GM19395 (cell line): Measurements from ENCODE around the gene IFT43.

Source experiments
- ATAC-seq: cut with Tn5 transposase; IDR thresholded peaks from one replicate; pipeline ENCODE4 v1.9.1; 2021; ENCODE audit warnings: mild to moderate bottlenecking, moderate library complexity; ENCODE audit not compliant: unreplicated experiment

Gene IFT43

DNA sequence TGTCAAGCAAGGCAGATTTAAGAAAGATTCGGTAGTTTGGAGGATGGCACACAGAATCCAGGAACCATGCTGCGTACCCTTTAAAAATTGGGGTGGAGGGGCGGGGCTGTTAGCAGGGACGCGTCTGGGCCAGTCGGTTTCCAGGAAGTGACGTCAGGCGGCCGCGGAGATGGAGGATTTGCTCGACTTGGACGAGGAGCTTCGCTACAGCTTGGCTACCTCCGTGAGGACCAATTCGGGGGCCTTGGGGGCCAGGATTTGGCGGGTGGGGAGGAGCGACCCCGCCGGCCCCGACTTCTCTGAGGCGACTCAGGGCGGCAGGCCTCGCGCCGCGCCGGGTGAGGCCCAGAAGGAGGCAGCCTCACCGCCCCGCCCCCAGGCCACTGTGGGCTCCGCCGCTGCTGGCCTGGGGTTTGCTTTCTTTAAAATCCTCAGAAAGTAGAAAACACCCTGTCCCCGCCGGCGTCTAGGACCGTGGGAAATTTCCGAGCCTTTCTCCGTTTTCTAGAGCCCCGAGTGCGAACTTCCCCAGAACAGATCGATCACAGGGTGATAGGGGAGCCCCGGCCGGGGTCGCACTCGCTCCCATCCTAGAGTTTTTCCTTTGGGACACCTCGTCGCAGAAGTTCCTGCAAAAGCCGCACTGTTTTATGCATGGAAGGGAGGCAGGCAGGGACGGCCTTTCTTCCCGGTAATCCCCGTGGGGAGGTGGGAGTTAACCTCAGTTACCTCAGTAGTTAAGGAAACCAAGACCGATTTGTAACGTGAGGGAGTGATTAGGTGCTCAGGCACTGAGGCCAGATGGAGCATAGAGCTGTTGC lies at the start of gene IFT43:
IFT43 (plus strand) TSS at position 146 of the 821 bp plus-strand sequence; CDS start at position 170, 24 bp downstream.
- peak; percentile 75 for ATAC-seq

DNA sequence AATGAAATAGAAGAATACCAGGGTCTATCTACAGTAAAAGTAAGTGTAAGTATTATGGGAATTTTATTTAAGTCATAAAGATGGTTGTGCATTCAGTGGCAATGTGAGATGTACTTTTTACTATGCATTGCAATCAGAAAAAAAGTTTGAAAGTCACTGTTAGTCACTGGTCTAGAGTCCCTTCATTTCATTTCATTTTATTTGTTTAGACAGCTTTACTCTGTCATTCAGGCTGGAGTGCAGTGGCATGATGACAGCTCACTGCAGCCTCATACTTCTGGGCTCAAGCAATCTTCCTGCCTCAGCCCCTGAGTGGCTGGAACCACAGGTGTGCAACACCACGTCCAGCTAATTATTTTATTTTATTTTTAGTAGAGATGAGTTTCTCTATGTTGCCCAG lies 46.4 kb upstream of the IFT43 start:
- no peak for ATAC-seq

DNA sequence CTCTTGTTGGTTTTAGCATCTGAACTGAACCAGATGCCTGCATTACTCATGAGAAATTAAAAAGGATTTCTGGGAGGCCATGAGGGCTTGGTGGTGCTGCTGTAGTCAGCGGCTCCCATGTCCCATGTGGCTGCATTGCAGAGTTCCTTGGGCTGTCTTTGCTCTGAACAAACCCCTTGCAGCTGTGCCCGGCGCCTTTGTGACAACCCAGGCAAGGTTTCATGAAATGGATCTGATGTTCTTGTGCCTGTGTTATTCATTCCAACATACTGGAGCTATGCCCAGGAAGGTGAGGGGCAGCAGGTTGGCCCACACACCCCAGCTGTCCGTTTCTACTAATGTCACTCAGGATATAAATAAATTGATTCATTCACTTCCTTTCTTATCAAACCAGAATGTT lies 44.5 kb upstream of the IFT43 start:
- ATAC-seq: no peak

DNA sequence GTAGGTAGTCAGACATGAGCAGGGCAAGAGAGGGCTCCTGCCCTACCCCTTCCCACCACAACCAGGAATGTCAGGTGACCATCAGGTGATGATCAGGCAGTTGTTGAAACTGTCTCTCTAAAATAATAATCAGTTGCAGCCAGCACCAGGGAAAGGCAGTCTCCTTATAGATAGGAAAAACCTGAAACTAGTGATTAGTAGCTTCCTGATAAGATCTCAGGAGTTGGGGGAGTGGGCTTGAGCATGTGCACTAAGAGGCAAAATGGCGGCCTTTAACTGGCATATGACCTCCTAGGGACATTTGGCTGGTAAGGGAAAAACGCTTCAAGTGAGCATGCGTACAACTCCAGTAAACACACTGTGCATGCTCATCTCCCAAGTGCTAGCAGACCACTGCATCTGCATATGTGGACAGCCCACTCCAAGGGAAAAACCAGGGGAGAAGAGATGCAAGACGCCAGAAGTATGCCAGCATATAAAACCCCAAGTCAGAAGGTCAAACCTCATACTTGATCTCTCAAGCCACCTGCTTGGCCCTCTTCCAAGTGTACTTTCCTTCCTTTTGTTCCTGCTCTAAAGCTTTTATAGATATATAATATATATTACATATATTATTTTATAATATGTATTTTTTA lies 40.8 kb upstream of the IFT43 start:
- no peak for ATAC-seq

DNA sequence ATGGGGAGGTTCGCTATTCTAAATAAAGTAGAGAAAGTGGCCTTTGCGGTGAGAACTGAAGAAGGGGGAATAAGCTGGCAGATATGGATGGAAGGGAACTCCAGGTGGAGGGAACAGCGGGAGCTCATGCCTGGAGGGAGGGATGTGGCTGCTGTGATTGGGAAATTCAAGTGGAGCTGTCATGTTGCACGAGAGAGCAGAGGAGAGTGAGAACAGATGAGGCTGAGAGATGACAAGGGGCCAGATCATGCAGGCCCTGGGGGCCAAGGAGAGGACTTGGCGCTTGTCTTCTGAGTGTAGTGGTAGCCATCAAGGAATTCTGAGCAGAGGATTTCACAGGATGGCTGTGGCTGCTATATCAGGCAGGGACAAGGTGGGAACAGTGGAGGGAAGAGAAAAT lies 38.8 kb upstream of the IFT43 start:
- ATAC-seq: no peak

DNA sequence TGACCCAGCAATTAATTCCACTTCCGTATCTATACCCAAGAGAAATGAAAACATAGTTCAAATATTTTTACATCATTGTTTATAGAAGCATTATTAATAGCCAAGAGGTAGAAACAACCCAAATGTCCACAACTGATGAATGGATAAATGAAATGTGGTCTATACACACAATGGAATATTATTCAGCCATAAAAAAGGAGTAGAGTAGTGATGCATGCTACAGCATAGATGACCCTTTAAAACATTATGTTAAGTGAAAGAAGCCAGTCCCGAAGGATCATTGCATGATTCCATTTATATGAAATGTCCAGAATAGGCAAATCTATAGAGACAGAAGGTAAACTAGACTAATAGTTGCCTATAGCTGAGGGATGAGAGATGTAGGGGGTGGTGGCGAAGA lies 33.1 kb upstream of the IFT43 start:
- no peak for ATAC-seq

DNA sequence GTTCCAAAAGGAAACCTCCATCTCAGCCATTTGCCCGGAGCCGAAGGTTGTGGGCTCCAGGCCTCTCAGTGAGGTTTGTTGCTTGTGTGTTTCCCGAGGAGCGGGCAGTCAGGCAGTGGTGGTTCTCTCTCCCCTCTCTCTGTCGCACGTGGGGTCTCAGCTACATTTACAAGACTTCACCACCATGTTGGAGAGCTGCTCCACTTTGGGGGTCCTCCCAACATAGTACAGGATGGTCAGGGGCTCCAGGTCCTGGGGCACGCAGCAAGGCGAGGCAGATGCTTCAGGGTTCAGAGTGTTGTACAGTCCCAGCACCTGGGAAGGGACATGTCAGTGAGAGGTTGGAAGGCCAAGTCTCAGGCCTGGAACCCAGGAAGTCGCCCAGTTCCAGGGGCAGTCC lies 26.5 kb upstream of the IFT43 start:
- no peak for ATAC-seq

DNA sequence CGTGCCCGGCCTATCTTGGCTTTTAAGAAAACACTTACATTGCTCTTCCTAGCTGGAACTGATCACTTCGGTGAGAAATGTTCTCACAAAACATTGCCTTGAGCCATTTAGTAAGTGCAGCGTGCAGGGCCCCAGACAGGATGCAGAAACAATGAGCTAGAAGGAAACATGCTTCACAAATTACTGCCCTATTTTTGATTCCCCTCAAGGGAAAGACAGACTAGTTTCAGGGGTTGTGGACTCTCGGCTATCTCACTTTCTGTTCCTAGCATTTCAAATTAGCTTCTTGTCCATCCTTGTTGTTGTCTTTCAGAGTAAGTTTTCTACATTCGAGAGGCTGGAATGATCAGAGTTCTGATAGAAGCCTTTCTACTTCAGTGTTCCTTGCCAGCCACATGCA lies 25.3 kb upstream of the IFT43 start:
- ATAC-seq: peak; percentile 84

DNA sequence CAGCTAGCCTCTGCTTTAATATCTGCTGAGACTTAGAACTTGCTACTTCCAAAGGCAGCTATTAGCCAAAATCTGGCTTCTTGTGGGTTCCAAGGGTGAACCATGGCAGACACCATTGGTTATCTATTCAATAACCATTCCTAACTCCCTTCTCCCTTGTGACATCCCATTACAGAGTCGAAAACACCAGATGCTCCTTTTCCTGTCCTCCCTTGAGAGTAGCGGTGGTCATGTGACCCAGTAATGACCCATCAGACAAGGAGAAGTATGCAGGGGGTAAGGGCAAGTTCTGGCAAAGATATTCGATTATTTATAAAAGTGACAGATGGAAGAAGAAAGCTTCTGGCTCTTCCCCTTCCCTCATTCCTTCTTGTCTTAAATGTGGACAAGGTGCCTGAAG lies 23.9 kb upstream of the IFT43 start:
- ATAC-seq: no peak

DNA sequence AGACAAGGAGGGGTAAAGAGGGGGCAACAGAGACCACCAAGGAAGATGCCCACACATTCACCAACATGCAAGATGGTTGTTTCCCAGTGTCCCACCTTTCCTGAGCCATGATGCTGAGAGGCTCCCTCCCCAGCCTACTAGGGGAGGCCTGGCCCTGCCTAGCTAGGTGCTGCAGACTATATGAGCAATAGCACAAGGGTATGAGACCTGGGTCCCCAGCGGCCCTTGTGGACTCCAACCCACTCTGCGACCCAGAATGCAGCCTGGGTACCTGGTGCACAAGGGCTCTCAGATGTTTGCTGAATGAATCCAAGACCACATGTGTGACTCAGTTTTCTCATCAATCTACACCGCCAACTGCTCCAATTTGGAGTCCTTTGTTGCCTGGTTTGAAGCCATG lies 17.7 kb upstream of the IFT43 start:
- no peak for ATAC-seq

DNA sequence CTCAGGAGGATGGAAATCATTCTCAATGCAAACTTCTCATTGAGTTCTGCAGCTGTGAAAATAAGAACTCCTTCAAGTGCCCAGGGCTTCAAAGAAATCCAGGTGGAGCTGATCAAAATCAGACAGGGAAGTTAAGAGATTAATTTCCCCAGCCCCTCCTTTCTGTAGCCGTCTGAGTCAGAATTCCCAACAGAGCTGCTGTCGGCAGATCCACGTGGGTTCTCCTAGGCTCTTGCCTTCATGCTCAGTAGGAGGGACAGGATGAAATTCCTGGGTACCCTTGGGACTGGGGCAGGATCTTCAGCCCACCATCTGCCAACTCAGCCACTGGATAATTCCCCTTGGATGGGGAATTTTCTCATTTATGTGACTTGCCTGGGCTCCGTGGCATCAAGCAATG lies 17.1 kb upstream of the IFT43 start:
- ATAC-seq: no peak

DNA sequence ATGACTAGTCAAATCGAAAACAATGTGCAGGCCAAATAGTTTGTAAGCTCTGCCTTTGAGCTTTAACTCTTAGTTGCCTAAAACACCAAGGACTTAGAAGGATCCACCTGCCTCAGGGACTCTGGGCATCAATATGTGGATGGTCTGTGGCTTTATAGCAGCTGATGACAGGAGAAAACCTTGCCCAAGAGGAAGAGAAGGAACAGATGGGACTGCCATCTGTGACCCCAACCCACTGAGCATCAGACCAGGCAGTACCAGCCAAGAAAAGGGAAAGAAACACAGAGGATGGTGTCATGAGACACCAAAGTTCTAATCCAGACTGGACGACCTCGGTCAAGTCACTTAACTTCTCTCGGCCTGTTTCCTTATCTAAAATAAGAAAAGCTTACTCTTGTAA lies 16.4 kb upstream of the IFT43 start:
- ATAC-seq: no peak

DNA sequence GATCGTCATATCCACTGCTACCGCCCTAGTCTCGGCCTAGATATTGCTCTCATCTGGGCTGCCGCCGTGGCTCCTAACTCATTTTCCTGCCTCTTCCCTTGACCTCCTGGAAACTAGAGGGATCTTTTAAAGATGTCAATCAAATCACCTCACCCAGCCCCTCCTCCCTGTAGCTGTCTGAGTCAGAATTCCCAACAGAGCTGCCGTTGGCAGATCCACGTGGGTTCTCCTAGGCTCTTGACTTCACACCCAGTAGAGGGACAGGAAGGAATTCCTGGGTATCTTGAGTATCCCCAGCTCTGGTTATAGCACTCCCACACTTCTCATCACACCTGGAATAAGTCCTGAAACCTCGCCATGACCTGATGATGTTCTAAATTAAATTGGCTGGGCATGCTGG lies 15.7 kb upstream of the IFT43 start:
- ATAC-seq: no peak

DNA sequence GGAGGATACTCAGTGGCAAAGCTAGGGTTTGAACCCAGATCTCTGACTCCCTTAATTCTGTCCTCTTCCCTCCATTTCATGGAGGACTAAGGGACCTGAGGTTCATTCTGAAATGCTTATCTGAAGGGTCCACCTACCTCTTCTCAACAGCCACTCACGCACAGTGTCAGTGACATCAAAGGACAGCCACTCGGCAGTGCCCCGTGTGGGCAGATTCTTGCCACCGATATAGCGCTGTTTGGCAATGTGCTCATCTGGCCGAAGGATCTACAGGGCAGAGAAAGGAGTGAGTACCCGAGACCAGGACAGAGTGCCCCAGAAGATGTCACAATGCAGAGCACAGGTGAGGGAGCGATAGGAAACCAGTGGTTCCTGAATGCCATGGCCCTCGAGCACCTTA lies 14.6 kb upstream of the IFT43 start:
- ATAC-seq: no peak

DNA sequence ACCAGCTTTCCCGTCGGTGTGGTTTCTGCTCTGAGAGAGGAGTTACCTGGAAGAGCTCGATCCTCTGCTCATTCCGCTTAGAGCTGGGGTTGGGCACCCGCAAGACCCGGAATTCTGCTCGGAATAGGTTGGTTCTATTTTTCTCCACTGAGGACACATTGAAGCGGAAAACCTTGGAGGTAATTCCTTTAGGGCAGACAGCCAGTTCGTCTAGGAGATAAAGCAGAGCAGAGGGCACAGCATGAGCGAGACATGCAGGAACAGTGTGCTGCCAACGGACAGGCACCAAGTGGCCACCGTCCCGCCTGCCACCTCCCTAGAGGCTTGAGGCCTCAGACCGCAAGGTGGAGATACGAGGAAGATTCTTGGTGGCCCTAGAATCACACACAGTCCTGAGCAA lies 14.1 kb upstream of the IFT43 start:
- ATAC-seq: no peak

DNA sequence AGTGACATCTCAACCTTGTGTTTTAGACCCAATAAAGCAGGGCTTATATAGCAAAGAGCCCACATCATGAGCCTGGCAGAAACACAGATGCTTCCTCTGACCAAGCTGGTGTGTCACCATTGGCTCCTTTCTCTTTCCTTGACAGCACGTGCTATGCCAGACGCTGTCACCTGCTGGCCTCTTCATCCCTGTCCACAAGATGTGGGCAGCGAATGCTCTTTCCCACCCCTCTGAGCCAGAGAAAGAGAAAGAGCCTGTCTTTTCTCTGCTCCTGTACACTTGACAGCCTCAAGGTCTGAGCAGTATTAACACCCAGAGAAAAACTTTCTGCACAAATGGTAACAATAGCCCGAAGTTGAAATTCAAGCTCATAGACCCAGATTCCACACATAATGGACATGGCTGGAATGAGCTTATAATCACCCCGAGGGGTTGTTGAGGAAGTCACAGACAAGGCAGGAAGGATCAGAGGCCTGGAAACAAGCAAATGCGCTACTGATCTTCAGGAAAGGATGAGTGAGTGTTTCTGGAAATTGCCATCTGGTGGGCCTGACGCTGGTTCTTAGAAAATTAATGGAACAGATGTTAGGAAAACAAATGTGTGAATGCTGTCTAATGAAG lies 12.7 kb upstream of the IFT43 start:
- no peak for ATAC-seq

DNA sequence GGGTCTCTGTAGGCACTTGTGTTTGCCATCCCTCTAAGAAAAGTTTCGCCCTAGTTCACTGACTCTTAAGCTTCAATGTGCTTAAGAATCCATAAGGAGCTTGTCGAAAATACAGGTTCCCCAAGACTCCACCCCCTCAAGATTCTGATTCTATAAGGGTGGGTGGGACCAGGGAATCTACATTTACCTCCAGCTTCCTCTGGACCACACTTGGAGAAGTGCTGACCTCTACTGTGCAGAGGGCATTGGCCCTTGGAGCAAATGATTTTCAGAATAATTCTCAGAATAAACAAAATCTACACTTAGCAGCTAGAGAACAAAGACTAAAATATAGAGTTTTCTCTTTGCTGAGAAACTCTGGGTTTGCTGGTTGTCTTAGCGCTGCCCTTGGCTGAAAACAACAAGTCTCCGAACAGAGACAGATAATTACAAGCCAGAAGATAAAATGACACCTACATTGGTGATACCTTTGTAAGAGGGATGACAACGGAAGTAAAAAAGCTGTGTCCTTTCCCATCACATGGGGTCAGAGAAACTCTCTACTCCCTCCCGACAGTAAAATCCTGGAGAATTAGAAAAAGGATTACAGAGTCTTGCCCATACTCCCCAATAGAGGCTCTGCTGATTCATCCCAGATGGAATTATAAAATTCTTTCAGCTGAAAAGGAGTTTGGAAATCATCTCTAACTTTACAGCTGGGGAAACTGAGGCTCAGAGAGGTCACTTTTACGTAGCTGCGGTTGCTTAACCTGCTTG lies 8.6 kb upstream of the IFT43 start:
- no peak for ATAC-seq

DNA sequence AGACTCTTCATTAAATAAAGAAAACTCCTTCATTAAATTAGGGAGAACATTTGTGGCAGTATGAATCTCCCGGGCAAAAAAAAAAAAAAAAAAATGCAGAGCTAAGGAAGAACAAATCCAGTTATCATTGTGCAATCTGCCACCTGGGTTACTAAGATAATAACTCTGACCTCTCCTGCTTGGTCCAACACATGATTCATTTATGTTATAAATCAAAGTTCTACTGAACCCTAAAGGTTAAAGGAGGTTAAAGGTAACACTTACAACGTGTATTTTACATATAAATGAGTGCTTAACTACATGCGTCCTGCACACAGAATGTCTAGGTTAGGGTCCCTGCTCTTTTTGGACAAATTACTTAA lies 8.0 kb upstream of the IFT43 start:
- no peak for ATAC-seq

DNA sequence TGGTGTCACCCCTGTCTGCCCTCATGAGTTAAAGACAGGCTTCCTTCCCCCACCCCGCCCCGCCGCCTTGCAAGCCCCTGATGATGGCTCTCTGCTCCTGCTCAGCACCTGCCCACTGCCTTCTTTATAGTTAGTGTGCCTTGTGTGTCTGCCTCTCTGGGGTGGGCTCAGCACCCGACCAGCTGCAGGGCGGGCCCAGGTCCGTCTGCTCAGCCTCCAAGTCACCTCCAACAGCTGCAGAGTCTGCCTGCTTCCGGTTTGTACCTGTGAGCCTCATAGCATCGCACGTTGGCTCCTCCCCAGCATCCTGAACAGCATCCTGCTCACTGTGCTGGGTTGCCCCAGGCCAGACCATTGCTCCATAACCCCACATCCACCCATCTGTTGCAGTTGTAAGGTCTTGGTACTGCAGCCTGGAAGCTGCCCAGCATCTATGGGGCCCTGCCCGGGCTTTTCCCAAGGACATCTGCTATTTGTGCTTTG lies 7.3 kb upstream of the IFT43 start:
- no peak for ATAC-seq

DNA sequence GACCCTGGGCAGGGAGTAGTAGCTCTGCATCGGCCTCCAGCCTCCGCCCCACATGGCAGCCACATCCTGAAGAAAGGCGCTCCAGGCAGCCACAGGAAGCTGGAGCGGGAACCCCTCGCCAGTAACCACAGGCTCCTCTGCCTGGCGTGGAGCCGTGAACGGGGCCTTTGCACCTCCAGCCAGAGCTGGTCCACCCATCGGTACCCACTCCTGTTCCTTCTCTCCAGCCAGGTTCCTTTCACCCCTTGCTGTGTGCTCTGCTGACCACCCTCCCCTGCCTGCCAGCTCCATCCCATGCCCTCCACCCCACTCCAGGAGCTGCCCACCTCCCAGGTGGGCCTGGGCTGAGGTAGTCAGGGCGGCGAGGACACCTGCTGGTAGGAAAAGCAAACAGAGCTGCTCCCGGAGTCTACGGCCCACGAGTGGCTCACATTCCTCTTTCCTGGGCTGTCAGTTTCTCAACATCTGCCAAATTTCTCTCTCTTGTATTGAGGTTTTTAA lies 6.4 kb upstream of the IFT43 start:
- ATAC-seq: no peak
